Activated B cell treated with CpG ODN at 0.5 μM for 24 hours (primary cell): ENCODE data around the gene IPP. TPM values are rescaled to one million over a fixed set of nuclear protein-coding genes. Genes with fewer than 3 reads are reported as not detected.

ENCODE experiments used
- ATAC-seq: fragments of 200-7000 bp; cut with Tn5 transposase; one replicate; pipeline ENCODE4 v1.10.0; 2021; ENCODE audit warnings: low read depth, mild to moderate bottlenecking, moderate library complexity
- CTCF ChIA-PET: fragments of 350-600 bp; sonication (Branson Sonifier 250); formaldehyde crosslinking; loops from one replicate; lab custom pipeline; 2021; ENCODE audit warnings: antibody characterized with exemption; lab: Charles Lee
- POLR2A ChIA-PET: fragments of 350-600 bp; sonication (Branson Sonifier 250); formaldehyde crosslinking; loops from one replicate; lab custom pipeline; 2021; ENCODE audit warnings: antibody characterized with exemption; lab: Charles Lee
- DNase-seq: peaks from one replicate; pipeline ENCODE4 v3.0.0; 2022
- H3K27ac Mint-ChIP-seq: one replicate; pipeline ENCODE4 v1.8.0; 2020; ENCODE audit warnings: mixed read lengths
- H3K27me3 Mint-ChIP-seq: one replicate; pipeline ENCODE4 v1.8.0; 2021; ENCODE audit warnings: mixed read lengths
- H3K36me3 Mint-ChIP-seq: one replicate; pipeline ENCODE4 v1.8.0; 2021; ENCODE audit warnings: low read depth, mixed read lengths
- H3K4me1 Mint-ChIP-seq: one replicate; pipeline ENCODE4 v1.8.0; 2021; ENCODE audit warnings: mixed read lengths
- H3K4me3 Mint-ChIP-seq: one replicate; pipeline ENCODE4 v1.8.0; 2020; ENCODE audit warnings: mild to moderate bottlenecking, mixed read lengths
- H3K9me3 Mint-ChIP-seq: one replicate; pipeline ENCODE4 v1.8.0; 2020; ENCODE audit warnings: mixed read lengths
- intact Hi-C: fragments of 100-400 bp; cut with micrococcal nuclease; formaldehyde crosslinking; loops from one replicate; pipeline ENCODE4 v1.15.1; 2024
- total RNA-seq: library from RNA; stranded (reverse); gene quantifications from 2 replicates; pipeline ENCODE4 v1.2.3, GENCODE V29; 2022
- TF ChIP-seq, protein P1 (sequence below): fragments of 200-600 bp; IDR thresholded peaks from one replicate; pipeline ENCODE4 v1.8.0; 2022; ENCODE audit warnings: antibody characterized with exemption, mild to moderate bottlenecking

The IPP gene
- total RNA-seq, 1 donor from 2014 or later, result 11.4 TPM

DNA sequence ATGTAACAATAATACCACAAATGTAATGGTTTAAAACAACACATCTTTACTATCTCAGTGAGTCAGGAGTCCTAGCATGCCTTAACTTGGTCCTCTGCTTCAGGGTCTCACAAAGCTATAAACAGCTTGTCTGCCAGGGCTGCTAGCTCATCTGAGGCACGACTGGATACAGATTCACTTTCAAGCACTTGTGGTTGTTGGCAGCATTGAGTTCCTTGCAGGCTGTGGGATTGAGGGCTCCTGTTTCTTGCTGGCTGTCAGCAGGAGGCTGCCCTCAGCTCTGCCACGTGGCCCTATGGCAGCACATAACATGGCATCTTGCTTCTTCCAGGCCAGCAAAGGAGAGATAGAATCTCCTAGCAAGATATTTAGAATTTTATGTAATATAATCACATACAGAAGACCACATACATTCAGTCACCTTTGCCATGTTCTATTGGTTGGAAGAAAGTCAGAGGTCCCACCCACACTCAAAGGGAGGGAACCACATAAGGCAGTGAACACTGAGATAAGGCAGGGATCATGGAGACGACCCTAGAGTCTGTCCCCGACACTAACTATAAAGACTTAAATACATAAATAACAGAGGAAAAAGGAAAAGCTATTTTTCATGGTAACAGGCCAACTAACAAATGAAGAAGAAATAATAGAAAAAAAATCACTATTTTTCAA, 18.9 kb upstream of the IPP start:
- no peak for ATAC-seq
- Mint-ChIP-seq H3K27me3 (no peaks in the 10 kb centered on the region), H3K4me1 (no peaks in the 10 kb centered on the region), H3K9me3 (no peaks in the 10 kb centered on the region), H3K36me3 (no peaks in the 10 kb centered on the region), H3K27ac (no peak overlapping the region), H3K4me3 (no peak overlapping the region)
- CTCF ChIA-PET, result no interaction called here
- TF ChIP-seq, protein P1, sequence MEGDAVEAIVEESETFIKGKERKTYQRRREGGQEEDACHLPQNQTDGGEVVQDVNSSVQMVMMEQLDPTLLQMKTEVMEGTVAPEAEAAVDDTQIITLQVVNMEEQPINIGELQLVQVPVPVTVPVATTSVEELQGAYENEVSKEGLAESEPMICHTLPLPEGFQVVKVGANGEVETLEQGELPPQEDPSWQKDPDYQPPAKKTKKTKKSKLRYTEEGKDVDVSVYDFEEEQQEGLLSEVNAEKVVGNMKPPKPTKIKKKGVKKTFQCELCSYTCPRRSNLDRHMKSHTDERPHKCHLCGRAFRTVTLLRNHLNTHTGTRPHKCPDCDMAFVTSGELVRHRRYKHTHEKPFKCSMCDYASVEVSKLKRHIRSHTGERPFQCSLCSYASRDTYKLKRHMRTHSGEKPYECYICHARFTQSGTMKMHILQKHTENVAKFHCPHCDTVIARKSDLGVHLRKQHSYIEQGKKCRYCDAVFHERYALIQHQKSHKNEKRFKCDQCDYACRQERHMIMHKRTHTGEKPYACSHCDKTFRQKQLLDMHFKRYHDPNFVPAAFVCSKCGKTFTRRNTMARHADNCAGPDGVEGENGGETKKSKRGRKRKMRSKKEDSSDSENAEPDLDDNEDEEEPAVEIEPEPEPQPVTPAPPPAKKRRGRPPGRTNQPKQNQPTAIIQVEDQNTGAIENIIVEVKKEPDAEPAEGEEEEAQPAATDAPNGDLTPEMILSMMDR, result no peak
- POLR2A ChIA-PET, result no interaction called here
- DNase-seq, result no peak
- intact Hi-C loops, result no loop called here

DNA sequence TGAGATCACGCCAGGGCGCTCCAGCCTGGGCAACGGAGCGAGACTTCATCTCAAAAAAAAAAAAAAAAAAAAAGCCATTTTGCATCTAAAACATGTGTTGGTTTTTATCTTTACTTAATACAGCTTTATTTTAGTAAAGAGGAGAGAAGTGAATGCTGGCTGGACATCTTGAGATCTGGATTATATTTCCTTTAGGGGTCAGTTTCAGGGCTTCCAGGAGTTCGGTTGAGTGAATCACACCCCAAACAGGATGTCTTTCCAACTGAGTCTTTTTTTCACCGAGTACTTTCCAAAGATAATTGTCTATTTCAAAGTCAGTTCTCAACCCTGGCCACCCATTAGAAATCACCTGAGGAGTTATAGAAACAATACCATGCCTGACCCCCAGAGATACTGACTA, 16.6 kb upstream of the IPP start:
- ATAC-seq (no peak), DNase-seq (no peak)
- Mint-ChIP-seq H3K4me3 (no peak overlapping the region), H3K36me3 (no peaks in the 10 kb centered on the region), H3K4me1 (no peaks in the 10 kb centered on the region), H3K27me3 (peaks cover 3% of the 10 kb centered on the region), H3K27ac (no peak overlapping the region), H3K9me3 (no peaks in the 10 kb centered on the region)
- CTCF ChIA-PET, result no interaction called here
- POLR2A ChIA-PET, result no interaction called here
- intact Hi-C loops, result no loop called here
- TF ChIP-seq, protein P1, result no peak

DNA sequence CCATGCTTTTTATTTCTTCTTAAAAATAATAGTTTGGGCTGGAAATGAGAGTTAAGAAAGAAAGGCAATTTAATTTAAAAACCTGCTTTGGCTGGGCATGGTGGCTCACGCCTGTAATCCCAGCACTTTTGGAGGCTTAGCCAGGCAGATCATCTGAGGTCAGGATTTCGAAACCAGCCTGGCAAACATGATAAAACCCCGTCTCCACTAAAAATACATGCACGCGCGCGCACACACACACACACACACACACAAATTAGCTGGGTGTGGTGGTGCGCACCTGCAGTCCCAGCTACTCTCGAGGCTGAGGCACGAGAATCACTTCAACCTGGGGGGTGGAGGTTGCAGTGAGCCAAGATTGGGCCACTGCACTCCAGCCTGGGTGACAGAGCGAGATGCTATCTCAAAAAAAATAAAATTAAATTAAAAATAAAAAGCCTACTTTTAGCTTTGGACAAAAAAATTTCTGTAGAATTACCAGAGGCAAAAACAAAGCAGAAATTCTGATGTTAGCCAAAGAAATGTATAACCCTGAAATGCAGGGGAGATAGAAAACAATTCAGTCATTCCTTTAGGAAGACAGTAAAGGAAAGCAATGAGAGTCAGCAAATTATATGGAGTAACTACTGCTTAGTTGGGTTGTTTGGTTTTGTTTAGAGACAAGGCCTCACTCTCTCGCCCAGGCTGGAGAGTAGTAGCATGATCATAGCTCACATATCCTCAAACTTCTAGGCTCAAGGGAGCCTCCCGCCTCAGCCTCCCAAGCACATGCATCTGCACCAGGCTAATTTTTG, 15.7 kb upstream of the IPP start:
- no peaks in the 10 kb centered on the region for H3K36me3 Mint-ChIP-seq
- intact Hi-C loops, result no loop called here
- no peak overlapping the region for H3K4me3 Mint-ChIP-seq
- H3K4me1 Mint-ChIP-seq, result no peaks in the 10 kb centered on the region
- H3K27ac Mint-ChIP-seq, result no peak overlapping the region
- TF ChIP-seq, protein P1, result no peak
- H3K27me3 Mint-ChIP-seq, result peaks cover 3% of the 10 kb centered on the region
- no peaks in the 10 kb centered on the region for H3K9me3 Mint-ChIP-seq
- ATAC-seq, result no peak
- ChIA-PET CTCF (interaction anchor here (0.6 kb wide), 1 partner anchor 1052 kb away, joined by 3 read pairs; no protein-coding TSS in a partner anchor), POLR2A (no interaction called here)
- DNase-seq, result no peak

DNA sequence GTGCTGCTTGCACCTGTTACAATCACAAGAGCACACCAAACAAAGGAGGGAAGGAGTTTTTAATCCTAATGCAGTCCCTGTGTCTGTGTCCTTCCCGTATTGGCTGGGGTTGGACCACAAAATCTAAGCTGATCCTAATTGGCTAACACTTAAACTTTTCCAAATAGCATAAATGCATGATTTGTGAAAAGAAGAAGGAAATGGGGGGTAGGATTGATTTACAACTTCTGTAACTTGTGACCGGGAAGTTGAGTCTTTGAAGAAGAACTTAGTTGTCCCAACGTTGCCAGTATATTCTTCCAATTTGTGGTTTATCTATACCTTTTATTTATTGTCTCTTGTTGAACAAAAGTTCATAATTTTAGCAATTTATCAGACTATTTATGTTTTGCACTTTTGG, 11.8 kb upstream of the IPP start:
- ChIA-PET CTCF (no interaction called here), POLR2A (no interaction called here)
- Mint-ChIP-seq H3K36me3 (no peaks in the 10 kb centered on the region), H3K27me3 (peaks cover 3% of the 10 kb centered on the region), H3K9me3 (no peaks in the 10 kb centered on the region), H3K4me1 (no peaks in the 10 kb centered on the region), H3K4me3 (no peak overlapping the region), H3K27ac (no peak overlapping the region)
- ATAC-seq (no peak), DNase-seq (no peak)
- intact Hi-C loops, result no loop called here
- TF ChIP-seq, protein P1, result no peak

DNA sequence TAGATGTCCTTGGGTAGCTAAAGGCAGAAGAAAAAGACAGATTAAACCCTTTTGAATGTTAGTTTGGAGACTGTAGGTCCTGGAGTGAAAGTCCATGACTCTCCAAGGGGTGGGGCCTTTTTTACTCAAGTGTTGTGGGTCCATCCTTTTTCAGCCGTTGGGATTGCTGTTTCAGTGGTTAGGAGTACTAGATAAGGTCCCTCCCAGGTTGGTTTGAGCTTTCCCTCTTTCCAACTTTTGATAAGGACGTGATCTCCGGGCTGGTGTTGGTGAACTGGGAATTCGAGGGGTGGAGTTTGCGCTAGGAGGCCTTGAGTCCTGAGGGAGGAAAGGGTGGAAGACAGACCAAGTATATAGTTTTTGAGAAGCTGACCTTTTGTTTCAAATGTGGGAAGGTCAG, 5.2 kb upstream of the IPP start:
- ATAC-seq (no peak), DNase-seq (no peak)
- intact Hi-C loops, result no loop called here
- Mint-ChIP-seq H3K4me3 (no peak overlapping the region), H3K4me1 (peaks cover 5% of the 10 kb centered on the region), H3K36me3 (no peaks in the 10 kb centered on the region), H3K27me3 (no peaks in the 10 kb centered on the region), H3K9me3 (peaks cover 2% of the 10 kb centered on the region), H3K27ac (no peak overlapping the region)
- TF ChIP-seq, protein P1, result no peak
- ChIA-PET CTCF (no interaction called here), POLR2A (no interaction called here)
